Mucosa of descending colon (tissue), 3 donors: ENCODE data around the gene RAB30. TPM values are rescaled to one million over a fixed set of nuclear protein-coding genes. Genes with fewer than 3 reads are reported as not detected.

Experiments used
- ATAC-seq: fragments of 200-7000 bp; cut with Tn5 transposase; one replicate; pipeline ENCODE4 v1.9.1; 2020; ENCODE audit warnings: mild to moderate bottlenecking, moderate library complexity
- DNase-seq, 3 donors: peaks; one replicate each; pipeline ENCODE4 v3.0.0-alpha.2; 2020
- H3K36me3 ChIP-seq: fragments of 200-600 bp; one replicate; pipeline ENCODE4 v1.8.0; 2021; ENCODE audit warnings: low read depth, mild to moderate bottlenecking
- H3K4me1 ChIP-seq: fragments of 200-600 bp; one replicate; pipeline ENCODE4 v1.8.0; 2021; ENCODE audit warnings: low read depth, mild to moderate bottlenecking
- H3K4me3 ChIP-seq: fragments of 200-600 bp; one replicate; pipeline ENCODE4 v1.8.0; 2021; ENCODE audit warnings: mild to moderate bottlenecking
- H3K9me3 ChIP-seq: fragments of 200-600 bp; one replicate; pipeline ENCODE4 v1.8.0; 2021; ENCODE audit warnings: mild to moderate bottlenecking
- CTCF ChIP-seq: fragments of 200-600 bp; IDR thresholded peaks from one replicate; pipeline ENCODE4 v1.8.0; 2022; ENCODE audit warnings: antibody characterized with exemption, mild to moderate bottlenecking
- intact Hi-C, 2 donors: fragments of 100-400 bp; cut with DNase I in 1 of 2; cut with micrococcal nuclease in 1 of 2; formaldehyde crosslinking; loops; one replicate each; pipeline versions ENCODE4 v1.11.0 to v1.11.1; 2022; cut with DNase I, micrococcal nuclease
- total RNA-seq, 3 donors: library from RNA; stranded (reverse); fragmentation: NEBNext Ultra II Directional in 2 of 3; extraction: Animal tissue kit (Norgen Biotek cat#: 25700) in 2 of 3; gene quantifications; one replicate each; pipeline versions ENCODE4 v1.2.1 to v1.2.4, GENCODE V29; 2021 to 2023
- donor health status: DM: no; HTN: no; CAD: no; lungs with moderate emphysema.
- donor health status: DM: no; HTN: no; CAD: no.
- donor health status: DM: no; HTN: yes; CAD: no.

The RAB30 gene
- total RNA-seq, 3 donors from 2014 or later: 16.2 to 30.7 (median 19.1) TPM

- H3K36me3 ChIP-seq: no peaks in the 10 kb centered on the region
- H3K4me1 ChIP-seq: peaks cover 13% of the 10 kb centered on the region
- intact Hi-C loops: no loop called here
- no peak overlapping the region for H3K4me3 ChIP-seq
- TF ChIP-seq CTCF: no peak
- no peak for DNase-seq
- peak; percentile 23 for ATAC-seq
- H3K9me3 ChIP-seq: no peaks in the 10 kb centered on the region
Observed at GRCh38 chr11:83035070-83035854, 36.4 kb downstream of the RAB30 start.

GRCh38 chr11:83034673-83035014, 37.1 kb downstream of the RAB30 start:
- Histone ChIP-seq H3K9me3 (no peaks in the 10 kb centered on the region), H3K36me3 (no peaks in the 10 kb centered on the region), H3K4me1 (peaks cover 13% of the 10 kb centered on the region), H3K4me3 (no peak overlapping the region)
- DNase-seq: no peak
- TF ChIP-seq CTCF: no peak
- intact Hi-C loops: no loop called here
- ATAC-seq: peak; percentile 50

- DNase-seq (peak; percentile 49 to 59 (median 52)), ATAC-seq (peak; percentile 87)
- intact Hi-C loops: no loop called here
- Histone ChIP-seq H3K4me1 (peaks cover 13% of the 10 kb centered on the region), H3K9me3 (no peaks in the 10 kb centered on the region), H3K4me3 (no peak overlapping the region), H3K36me3 (no peaks in the 10 kb centered on the region)
- TF ChIP-seq CTCF: no peak
Observed at GRCh38 chr11:83033972-83034672, 37.6 kb downstream of the RAB30 start.

GRCh38 chr11:83033371-83033770, 38.3 kb downstream of the RAB30 start:
- H3K36me3 ChIP-seq: no peaks in the 10 kb centered on the region
- no peak for DNase-seq
- ATAC-seq: no peak
- peaks cover 13% of the 10 kb centered on the region for H3K4me1 ChIP-seq
- H3K9me3 ChIP-seq: no peaks in the 10 kb centered on the region
- no peak overlapping the region for H3K4me3 ChIP-seq
- intact Hi-C loops: no loop called here
- no peak for TF ChIP-seq CTCF

- intact Hi-C loops: no loop called here
Observed at GRCh38 chr11:83031127-83031526, 40.6 kb downstream of the RAB30 start.

More at GRCh38 chr11:83031127-83031526, 40.6 kb downstream of the RAB30 start:
- H3K36me3 ChIP-seq: no peaks in the 10 kb centered on the region
- peaks cover 13% of the 10 kb centered on the region for H3K4me1 ChIP-seq
- H3K4me3 ChIP-seq: no peak overlapping the region
- H3K9me3 ChIP-seq: no peaks in the 10 kb centered on the region
- DNase-seq: no peak
- ATAC-seq: no peak
- no peak for TF ChIP-seq CTCF
